Panc1 (cell line): ENCODE data around the gene SNRPB2.

Experiments
- TCF7L2 ChIP-seq: IDR thresholded peaks from 2 replicates; pipeline ENCODE4 v1.6.1; 2011; ENCODE audit warnings: mild to moderate bottlenecking, low read depth, low read length, inconsistent platforms
- TF ChIP-seq, protein P1 (sequence below): fragments of 450-650 bp; IDR thresholded peaks from 2 replicates; pipeline ENCODE4 v1.5.1; 2017; ENCODE audit warnings: mild to moderate bottlenecking
- TF ChIP-seq, protein P2 (sequence below), 2 experiments: IDR thresholded peaks; 2 replicates each; pipeline ENCODE4 v1.6.1; 2011 to 2012; ENCODE audit warnings: low read depth in 2 of 2, control low read depth in 1 of 2, low read length in 1 of 2, mild to moderate bottlenecking in 1 of 2, moderate library complexity in 1 of 2; ENCODE audit not compliant: insufficient read depth in 1 of 2

DNA sequence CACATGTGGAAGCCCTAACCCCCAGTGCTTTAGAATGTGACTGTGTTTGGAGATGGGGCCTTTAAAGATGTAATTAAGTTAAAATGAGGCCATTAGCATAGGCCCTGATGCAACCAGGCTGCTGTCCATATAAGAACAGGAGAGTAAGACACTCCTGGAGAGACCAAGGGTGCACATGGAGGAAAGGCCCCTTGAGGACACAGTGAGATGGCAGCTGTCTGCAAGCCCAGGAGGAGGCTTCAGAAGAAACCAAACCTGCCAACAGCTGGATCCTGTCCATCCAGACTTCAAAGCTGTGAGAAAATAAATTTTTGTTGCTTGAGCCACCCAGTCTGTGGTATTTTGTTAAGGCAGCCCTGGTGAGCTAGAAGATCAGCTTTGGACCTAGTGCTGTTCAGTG, 16.8 kb upstream of the SNRPB2 start:
- TF ChIP-seq, protein P1, sequence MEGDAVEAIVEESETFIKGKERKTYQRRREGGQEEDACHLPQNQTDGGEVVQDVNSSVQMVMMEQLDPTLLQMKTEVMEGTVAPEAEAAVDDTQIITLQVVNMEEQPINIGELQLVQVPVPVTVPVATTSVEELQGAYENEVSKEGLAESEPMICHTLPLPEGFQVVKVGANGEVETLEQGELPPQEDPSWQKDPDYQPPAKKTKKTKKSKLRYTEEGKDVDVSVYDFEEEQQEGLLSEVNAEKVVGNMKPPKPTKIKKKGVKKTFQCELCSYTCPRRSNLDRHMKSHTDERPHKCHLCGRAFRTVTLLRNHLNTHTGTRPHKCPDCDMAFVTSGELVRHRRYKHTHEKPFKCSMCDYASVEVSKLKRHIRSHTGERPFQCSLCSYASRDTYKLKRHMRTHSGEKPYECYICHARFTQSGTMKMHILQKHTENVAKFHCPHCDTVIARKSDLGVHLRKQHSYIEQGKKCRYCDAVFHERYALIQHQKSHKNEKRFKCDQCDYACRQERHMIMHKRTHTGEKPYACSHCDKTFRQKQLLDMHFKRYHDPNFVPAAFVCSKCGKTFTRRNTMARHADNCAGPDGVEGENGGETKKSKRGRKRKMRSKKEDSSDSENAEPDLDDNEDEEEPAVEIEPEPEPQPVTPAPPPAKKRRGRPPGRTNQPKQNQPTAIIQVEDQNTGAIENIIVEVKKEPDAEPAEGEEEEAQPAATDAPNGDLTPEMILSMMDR, result no peak
- no peak for TF ChIP-seq TCF7L2
- TF ChIP-seq, protein P2, sequence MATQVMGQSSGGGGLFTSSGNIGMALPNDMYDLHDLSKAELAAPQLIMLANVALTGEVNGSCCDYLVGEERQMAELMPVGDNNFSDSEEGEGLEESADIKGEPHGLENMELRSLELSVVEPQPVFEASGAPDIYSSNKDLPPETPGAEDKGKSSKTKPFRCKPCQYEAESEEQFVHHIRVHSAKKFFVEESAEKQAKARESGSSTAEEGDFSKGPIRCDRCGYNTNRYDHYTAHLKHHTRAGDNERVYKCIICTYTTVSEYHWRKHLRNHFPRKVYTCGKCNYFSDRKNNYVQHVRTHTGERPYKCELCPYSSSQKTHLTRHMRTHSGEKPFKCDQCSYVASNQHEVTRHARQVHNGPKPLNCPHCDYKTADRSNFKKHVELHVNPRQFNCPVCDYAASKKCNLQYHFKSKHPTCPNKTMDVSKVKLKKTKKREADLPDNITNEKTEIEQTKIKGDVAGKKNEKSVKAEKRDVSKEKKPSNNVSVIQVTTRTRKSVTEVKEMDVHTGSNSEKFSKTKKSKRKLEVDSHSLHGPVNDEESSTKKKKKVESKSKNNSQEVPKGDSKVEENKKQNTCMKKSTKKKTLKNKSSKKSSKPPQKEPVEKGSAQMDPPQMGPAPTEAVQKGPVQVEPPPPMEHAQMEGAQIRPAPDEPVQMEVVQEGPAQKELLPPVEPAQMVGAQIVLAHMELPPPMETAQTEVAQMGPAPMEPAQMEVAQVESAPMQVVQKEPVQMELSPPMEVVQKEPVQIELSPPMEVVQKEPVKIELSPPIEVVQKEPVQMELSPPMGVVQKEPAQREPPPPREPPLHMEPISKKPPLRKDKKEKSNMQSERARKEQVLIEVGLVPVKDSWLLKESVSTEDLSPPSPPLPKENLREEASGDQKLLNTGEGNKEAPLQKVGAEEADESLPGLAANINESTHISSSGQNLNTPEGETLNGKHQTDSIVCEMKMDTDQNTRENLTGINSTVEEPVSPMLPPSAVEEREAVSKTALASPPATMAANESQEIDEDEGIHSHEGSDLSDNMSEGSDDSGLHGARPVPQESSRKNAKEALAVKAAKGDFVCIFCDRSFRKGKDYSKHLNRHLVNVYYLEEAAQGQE (IDR thresholded peaks at IDR 0.05; ENCODE audit: insufficient read depth in 1 of 2, low read depth in 2 of 2, low read length in 1 of 2), result no peak
